ENCODE results near the gene BAG1. TPM values are rescaled to one million over a fixed set of nuclear protein-coding genes. Genes with fewer than 3 reads are reported as not detected.
A peak's percentile ranks its signal among the peaks of the same experiment; 100 is the strongest.

BAG1 gene
- total and polyA plus RNA-seq, 2 of the 13 experiments (the other 11 are each of a cell fraction or from before 2014, with no cell fraction given) = 23.1 to 59.5 TPM

GRCh38 chr9:33230756-33231622 is 33.5 kb downstream of the BAG1 start:
- DNase-seq (ENCODE audit: low spot score) = no peak
- H3K4me3 ChIP-seq (replicated peaks in 1 of 3; ENCODE audit: insufficient read depth in 1 of 3, low read depth in 2 of 3, low read length in 3 of 3) = no peak overlapping the region
- WGBS (ENCODE audit: low lambda C conversion rate) = 14% methylated on average over 10 of the region's 13 CpGs
- no peaks in the 10 kb centered on the region for H3K9me3 ChIP-seq (ENCODE audit: low read length)
- H3K79me2 ChIP-seq (ENCODE audit: insufficient read depth, low read length) = no peaks in the 10 kb centered on the region
- H3K36me3 ChIP-seq (replicated peaks in 1 of 2; ENCODE audit: control insufficient read depth in 1 of 2, insufficient read depth in 2 of 2, low read length in 2 of 2) = no peaks in the 10 kb centered on the region
- no peak overlapping the region for H2AFZ ChIP-seq (ENCODE audit: low read length)
- H3K4me2 ChIP-seq (ENCODE audit: low read depth, low read length) = peak overlapping the region; percentile 36; the same call in 1 of the 2 replicates
- peaks cover 0 to 7% of the 10 kb centered on the region in 2 experiments; a peak in 3 of 5 replicates for H3K27me3 ChIP-seq (ENCODE audit: control insufficient read depth in 1 of 2, insufficient read depth in 2 of 2, low read length in 2 of 2)
- no peak overlapping the region for H3K27ac ChIP-seq (ENCODE audit: extremely low read length, insufficient read depth, low read length)
- peaks cover 42% of the 10 kb centered on the region for H3K4me1 ChIP-seq (ENCODE audit: insufficient read depth, low read length)
- ChIA-PET CTCF (ENCODE audit: low intra/inter-chr PET ratio, low total read pairs) (no interaction called here), POLR2A (interaction anchor here (1.1 kb wide), 1 partner anchor 9 kb away, joined by 3 read pairs; the partner anchor contains the start of gene SPINK4)
- no peak overlapping the region for H3K9ac ChIP-seq (ENCODE audit: insufficient read depth, low read depth, low read length)
- ATAC-seq = peak; percentile 23; the same call in 2 of the 3 replicates
- intact Hi-C loops (cut with micrococcal nuclease; ENCODE audit: unreplicated experiment) = no loop called here
- BruUV-seq (replicated peaks) = no TSS peak
- no peak for FAIRE-seq
- no peak for TF ChIP-seq TMF1 (CRISPR knock-in tag; IDR thresholded peaks at IDR 0.05; ENCODE audit: low read depth)
- no peak for TF ChIP-seq FOSL2 (CRISPR knock-in tag; IDR thresholded peaks at IDR 0.05)
- no peak for TF ChIP-seq MXD1 (CRISPR knock-in tag; IDR thresholded peaks at IDR 0.05)
- no peak for TF ChIP-seq FOXO1 (CRISPR knock-in tag; IDR thresholded peaks at IDR 0.05)
- TF ChIP-seq ZNF121 (CRISPR knock-in tag; IDR thresholded peaks at IDR 0.05) = peak; percentile 80
- TF ChIP-seq ZNF567 (CRISPR knock-in tag; IDR thresholded peaks at IDR 0.05; ENCODE audit: borderline replicate concordance) = no peak
- no peaks in the 10 kb centered on the region for H4K20me1 ChIP-seq (ENCODE audit: insufficient read depth, low read length)
- in situ Hi-C loops (cut with HindIII; ENCODE audit: extremely low pct_ligation_motif_present, low pct_unique_long_range_greater_than_20kb) = no loop called here

All from HepG2 (cell line).